ENCODE data around the gene TEDC1.

The TEDC1 gene

GRCh38 chr14:105473677-105474482 is 17.2 kb upstream of the TEDC1 start:
- DNase-seq (ENCODE audit: low spot score) (peak; percentile 90), FAIRE-seq (no peak)

DNA sequence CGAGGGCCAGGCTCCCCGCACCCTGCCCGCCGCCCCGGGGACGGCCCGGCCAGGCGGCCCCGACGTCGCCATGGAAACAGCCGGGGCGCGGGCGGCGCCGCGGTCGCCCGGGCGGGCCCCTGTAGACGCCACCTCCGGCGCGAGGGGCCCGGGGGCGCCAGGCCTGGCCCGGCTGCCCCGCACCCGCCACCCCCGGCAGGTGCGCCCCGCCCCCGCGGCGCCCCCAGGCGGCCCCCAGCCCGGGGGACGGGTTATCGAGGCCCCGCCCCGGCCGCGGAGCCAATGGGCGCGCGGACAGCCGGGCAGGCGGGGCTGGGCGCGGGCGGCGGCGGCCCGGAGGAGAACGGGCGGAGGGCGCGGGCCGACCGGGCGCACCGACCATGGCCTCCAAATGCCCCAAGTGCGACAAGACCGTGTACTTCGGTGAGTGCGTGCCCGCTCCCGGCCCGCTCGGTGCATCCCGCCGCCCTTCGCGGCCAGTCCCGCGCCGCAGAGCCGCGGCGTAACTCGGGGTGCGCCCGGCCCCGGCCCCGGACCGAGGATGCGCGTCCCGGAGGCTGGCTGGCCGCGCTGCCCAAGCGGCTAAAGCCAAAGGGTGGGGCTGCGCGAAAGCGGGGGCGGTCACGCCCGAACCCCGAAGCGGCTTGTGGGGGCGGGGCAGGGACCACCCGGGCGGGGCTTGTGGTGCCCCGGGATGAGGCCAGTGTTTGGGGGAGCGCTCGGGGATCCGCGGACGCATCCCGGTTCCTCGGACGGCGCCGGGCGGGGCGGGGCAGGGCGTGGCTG is 16.4 kb upstream of the TEDC1 start, which contains the start of gene CRIP2:
TSS of gene CRIP2 (plus strand) at position 339 of the 786 bp plus-strand sequence. CDS start at position 381, 42 bp downstream.
- FAIRE-seq (no peak), DNase-seq (ENCODE audit: low spot score) (peak; percentile 84)

DNA sequence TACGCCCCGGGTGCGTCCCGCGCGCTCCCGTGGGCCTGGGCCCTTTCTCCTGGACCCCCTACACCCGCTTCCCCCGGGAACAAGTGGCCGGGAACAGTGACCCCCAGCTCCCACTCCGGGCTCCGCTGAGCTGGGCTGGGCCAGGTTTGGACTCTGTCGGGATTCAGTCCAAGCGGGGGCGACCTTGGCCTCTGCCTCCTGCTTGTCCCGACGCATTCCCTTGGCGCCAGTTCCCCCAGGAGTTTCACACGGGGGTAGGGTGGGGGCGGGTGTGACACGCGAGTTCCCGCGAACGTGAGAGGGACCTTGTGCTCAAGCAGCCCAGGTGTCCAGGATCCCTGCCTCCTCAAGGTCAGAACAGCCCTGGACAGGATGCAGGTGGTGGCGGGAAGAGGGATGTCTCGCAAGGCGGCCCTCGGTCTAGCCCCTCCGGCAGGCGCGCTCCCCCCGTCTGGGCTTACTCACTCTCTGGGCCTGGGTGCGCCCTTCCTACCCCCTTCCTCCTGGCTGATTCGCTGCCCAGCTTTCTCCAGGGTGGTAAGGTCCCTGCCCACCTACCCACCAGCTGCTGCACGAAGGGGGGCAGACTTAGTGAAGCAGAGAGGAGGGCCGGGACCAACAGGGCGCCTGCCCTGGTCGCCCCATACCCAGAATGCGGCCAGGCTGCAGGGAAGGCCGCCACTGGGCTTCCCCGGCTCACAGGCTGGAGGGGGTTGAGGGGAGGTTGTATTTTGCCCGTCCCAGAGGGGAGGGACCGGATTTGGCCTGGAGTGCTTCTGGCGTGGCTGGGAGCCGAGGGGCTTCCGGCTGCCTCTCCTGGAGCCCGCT is 15.6 kb upstream of the TEDC1 start:
- DNase-seq (ENCODE audit: low spot score) (no peak), FAIRE-seq (no peak)

- DNase-seq (ENCODE audit: low spot score) (no peak), FAIRE-seq (no peak)
Measured at GRCh38 chr14:105476097-105476830, 14.8 kb upstream of the TEDC1 start.

DNA sequence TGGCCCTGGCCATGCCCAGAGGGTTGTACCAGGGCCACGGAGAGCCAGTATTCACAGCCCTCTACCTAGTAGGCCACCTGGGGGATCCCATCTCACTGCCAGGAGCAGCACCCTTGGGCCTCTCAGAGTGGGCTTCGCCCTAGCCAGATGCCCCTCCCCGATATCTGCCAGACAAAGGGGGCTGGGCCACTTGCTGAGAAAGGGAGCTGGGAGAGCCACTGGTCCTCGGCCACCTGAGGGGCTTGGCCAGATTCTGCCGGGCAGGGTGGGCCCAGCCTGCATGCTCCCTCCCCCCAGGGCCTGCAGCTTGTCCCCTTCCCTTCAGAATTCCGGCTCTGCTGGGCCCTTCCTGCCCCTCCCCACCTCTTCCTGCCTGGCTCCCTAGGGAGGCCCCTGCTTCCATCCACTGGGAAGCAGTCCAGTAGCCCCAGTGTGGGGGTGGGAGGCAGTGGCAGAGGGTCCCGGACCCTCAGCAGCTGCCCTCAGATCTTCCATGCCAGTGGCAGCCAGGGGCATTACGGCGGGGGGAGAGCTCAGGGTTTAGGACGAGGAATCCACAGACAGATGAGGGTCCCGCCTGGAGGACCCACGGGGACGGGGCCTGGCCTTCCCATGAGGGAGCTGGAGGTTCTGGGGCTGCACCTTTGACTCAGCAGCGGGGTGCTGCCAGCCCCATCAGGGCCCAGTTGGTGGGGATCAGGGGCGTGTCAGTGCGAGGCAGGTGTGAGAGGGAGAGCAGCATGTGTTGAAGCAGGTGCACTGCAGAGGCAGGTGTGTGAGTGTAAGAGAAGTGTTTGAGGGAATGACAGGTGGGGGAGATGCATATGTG is 14.0 kb upstream of the TEDC1 start:
- DNase-seq (ENCODE audit: low spot score) = no peak
- FAIRE-seq = peak; percentile 75

GRCh38 chr14:105477660-105478397 is 13.2 kb upstream of the TEDC1 start:
- DNase-seq (ENCODE audit: low spot score) = no peak
- no peak for FAIRE-seq

- DNase-seq (ENCODE audit: low spot score) (no peak), FAIRE-seq (no peak)
Measured at GRCh38 chr14:105478398-105479251, 12.4 kb upstream of the TEDC1 start.

- FAIRE-seq = no peak
- DNase-seq (ENCODE audit: low spot score) = no peak
Measured at GRCh38 chr14:105479431-105480158, 11.5 kb upstream of the TEDC1 start.

DNA sequence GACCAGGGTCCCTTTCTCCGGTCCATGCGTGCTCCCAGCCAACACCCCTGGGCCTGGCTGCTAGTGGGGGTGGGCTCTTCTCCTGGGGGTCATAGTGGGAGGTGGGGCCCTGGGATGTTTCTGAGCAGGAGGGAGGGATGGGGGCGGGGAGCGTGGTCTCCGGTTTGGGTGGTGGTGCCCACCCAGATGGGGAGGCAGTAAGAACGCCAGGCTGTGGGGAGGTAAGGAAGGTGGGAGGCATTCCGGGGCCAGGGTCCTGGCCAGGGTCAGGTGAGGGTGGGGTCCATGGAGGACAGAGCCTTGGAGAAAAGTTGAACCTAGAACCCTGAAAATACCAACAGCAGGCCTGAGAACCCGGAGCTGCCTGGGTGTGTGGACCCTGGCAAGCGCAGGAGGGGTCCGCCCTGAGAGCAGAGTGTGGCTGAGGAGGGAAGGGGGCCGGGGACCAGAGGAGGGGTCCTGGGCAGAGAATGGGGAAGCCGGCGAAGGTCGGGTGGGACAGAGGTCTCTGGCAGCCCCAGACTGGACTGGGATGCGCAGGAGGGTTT is 10.8 kb upstream of the TEDC1 start:
- no peak for FAIRE-seq
- no peak for DNase-seq (ENCODE audit: low spot score)

GRCh38 chr14:105480807-105481801 is 9.9 kb upstream of the TEDC1 start:
- DNase-seq (ENCODE audit: low spot score) = peak; percentile 80
- FAIRE-seq = peak; percentile 42

DNA sequence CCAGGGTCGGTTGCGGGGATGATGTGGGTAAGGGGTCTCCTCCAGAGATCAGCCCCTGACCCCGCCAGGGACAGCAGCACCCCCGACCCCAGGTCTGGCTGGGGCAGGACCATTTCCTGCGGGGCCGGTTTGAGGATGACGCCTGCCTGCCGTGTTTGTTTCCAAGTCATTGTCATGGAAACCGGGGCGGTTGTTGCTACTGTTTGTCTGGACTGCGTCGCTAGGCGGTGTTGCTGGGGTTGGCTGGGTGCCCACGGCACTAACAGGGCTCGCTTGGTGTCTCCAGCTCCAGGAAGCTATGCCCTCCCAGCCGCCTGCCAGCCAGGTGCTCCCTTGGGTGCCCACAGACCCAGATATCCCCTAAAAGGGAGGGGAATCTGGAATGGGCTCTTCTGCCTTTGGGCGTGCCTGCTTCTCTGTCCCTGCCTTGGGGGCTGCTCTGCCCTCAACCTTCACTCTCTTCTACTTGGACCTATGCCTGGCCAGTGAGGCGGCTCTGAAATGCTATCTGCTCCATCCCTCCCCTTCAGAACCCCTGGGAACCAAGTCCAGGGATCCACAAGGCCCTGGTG is 9.1 kb upstream of the TEDC1 start:
- FAIRE-seq = no peak
- peak; percentile 90 for DNase-seq (ENCODE audit: low spot score)

DNA sequence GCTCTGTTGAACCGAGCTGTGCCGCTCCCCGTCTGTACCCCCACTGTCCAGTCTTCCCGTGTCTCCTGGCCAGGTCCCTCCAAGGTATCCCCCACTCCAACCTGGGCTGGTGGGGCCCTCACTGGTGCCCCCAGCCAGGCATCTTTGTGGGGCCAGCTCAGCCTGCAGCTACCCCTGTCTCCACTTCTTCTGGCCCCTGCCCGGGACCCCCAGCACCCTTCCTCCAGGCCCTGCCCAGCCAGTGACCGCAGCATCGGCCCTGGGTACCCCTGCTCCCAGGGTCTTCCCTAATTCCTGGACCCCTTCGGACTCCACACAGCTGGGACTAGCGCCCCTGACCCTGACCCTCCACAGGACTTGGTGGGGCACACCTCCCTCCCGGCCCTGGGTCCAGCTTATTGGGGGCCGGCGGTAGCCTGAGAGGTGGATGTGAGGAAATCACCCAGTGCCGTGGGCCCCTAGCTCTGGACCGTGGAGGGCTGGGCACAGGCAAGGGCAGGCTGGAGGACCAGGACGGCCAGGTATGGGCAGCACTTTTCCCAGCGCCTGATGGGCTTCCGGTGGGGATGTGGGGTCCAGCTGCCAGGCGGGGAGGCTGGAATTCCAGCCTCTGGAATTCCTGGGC is 8.4 kb upstream of the TEDC1 start:
- FAIRE-seq (no peak), DNase-seq (ENCODE audit: low spot score) (no peak)

DNA sequence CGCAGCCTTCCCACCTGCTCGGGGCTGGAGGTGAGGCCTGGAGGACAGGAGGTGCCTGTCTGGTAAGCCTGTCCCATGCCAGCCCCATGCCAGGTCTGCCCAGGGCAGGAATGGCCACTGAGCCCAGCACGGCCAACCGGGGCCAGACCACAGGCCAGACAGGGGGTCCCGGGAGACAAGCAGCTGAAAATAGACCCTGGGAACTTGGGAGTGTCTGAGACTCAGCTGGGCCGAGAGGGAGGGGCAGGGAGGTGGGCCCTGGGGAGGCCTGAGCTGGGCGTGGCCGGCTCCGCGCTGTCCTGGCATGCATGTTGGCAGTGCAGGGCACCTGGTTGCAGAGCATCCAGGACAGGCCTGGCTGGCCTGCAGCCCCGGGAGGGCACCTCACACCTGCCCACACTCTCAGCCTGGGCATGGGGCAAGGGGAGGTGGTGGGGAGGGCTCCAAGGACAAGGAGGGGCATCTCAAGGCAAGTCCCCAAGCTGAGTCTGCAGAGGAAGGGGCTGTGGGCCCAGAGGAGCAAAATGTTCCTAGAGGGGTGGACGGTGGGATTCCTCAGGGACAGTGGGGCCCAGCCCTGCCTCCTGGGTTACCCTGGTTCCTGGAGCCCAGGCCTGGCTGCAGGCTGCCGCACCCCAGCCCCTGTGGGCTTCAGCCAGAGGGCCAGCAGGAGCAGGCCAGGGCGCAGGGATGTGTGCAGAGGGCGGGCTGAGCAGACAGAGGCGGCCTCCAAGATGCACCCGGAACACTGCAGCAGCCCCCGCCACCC is 7.6 kb upstream of the TEDC1 start:
- FAIRE-seq (no peak), DNase-seq (ENCODE audit: low spot score) (no peak)
